Activated naive CD4-positive, alpha-beta T cell treated with anti-CD3 and anti-CD28 coated beads, Interleukin-2, amount 50 U/mL, for 24 hours (primary cell): Measurements from ENCODE around the gene MATN3.

ENCODE experiments used
- H3K27ac Mint-ChIP-seq: one replicate; pipeline ENCODE4 v1.8.0; 2021; ENCODE audit warnings: mild to moderate bottlenecking, mixed read lengths
- H3K27me3 Mint-ChIP-seq: one replicate; pipeline ENCODE4 v1.8.0; 2021; ENCODE audit warnings: mixed read lengths
- H3K36me3 Mint-ChIP-seq: one replicate; pipeline ENCODE4 v1.8.0; 2021; ENCODE audit warnings: mixed read lengths
- H3K4me1 Mint-ChIP-seq: one replicate; pipeline ENCODE4 v1.8.0; 2021; ENCODE audit warnings: mixed read lengths
- H3K4me3 Mint-ChIP-seq: one replicate; pipeline ENCODE4 v1.8.0; 2021; ENCODE audit warnings: mild to moderate bottlenecking, mixed read lengths
- H3K9me3 Mint-ChIP-seq: one replicate; pipeline ENCODE4 v1.8.0; 2021; ENCODE audit warnings: mixed read lengths

MATN3 gene

DNA sequence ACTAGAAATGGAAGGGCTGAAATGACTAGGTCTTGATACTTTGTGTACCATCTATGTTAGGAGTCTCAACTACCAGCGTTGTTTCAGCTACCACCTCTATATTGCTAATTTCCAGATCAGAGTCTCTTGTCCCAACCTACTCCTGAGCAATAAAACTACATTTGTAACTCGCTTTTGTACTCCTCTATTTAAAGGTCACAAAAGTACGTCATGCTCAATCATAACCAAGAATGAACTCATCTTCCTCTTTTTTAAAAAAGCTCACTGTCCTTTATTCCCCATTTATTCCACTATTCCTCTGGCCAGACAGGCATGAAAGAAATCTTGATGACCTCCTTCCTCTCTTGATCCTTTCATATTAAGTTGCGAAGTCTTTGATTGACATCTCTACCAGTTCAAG, 11.2 kb upstream of the MATN3 start:
- Mint-ChIP-seq H3K27me3 (no peaks in the 10 kb centered on the region), H3K36me3 (peaks cover 12% of the 10 kb centered on the region), H3K9me3 (peaks cover 12% of the 10 kb centered on the region), H3K4me3 (no peak overlapping the region), H3K4me1 (no peaks in the 10 kb centered on the region), H3K27ac (no peak overlapping the region)

DNA sequence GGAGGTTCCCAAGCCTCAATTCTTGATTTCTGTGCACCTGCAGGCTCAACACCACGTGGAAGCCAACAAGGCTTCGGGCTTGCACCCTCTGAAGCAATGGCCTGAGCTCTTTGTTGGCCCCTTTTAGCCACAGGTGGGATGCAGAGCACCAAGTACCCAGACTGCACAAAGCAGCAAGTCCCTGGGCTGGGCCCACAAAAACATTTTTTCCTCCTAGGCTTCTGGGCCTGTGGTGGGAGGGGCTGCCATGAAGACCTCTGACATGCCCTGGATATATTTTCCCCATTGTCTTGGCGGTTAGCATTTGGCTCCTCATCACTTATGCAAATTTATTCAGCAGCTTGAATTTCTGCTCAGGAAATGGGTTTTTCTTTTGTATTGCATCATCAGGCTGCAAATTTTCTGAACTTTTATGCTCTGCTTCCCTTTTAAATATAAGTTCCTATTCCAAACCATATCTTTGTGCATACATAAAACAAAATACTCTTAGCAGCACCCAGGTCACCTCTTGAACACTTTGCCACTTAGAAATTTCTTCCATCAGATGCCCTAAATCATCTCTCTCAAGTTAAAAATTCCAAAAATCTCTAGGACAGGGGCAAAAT, 9.0 kb upstream of the MATN3 start:
- H3K4me3 Mint-ChIP-seq = no peak overlapping the region
- H3K27ac Mint-ChIP-seq = no peak overlapping the region
- H3K4me1 Mint-ChIP-seq = no peaks in the 10 kb centered on the region
- H3K27me3 Mint-ChIP-seq = no peaks in the 10 kb centered on the region
- peaks cover 7% of the 10 kb centered on the region for H3K36me3 Mint-ChIP-seq
- H3K9me3 Mint-ChIP-seq = peaks cover 12% of the 10 kb centered on the region

DNA sequence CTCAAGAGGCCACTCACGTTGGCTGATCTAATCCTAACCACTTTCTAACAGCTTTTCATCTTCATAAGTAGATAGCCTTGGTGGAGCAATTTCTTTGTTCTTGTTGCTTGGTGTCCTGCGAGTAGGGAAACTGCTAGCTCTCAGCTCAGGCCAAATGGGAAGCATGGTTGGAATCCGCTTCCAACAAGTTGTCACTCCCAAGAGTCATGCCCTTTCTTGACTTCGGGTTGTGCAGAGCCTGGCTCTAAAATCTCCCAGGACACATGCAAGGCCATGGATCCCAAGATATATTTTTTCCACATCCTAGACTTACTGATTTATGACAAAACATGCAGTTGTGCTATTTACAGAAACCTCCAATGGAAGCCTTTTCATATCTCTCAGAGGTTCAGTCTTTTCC, 7.3 kb upstream of the MATN3 start:
- peaks cover 12% of the 10 kb centered on the region for H3K9me3 Mint-ChIP-seq
- H3K36me3 Mint-ChIP-seq = peaks cover 7% of the 10 kb centered on the region
- H3K4me3 Mint-ChIP-seq = no peak overlapping the region
- H3K4me1 Mint-ChIP-seq = no peaks in the 10 kb centered on the region
- no peak overlapping the region for H3K27ac Mint-ChIP-seq
- no peaks in the 10 kb centered on the region for H3K27me3 Mint-ChIP-seq

DNA sequence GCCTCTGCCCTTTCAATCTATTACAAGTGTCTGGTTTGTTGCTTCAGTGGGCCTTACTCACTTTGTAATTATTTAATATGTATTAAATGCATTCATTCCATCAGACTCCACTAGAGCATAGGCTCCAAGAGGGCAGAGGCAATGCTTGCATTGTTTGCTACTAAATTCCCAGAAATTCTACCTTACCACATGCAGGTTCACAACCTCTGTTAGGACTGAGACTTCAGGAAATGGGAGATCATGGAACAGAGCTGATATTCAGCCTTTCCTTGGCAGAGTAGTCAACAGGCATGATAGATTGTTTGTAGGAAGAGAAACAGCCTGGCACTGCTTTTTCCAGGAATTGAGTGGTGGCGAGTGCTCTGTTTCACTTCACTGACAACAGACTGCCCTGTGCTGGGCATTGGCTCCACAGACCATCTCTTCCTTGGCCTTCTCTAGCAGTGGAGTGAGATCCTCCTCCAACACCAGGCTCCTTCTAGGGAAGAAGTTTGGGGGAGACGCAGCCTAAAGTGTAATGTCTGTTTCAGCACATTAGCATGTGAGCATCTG, 6.2 kb upstream of the MATN3 start:
- Mint-ChIP-seq H3K27me3 (peaks cover 8% of the 10 kb centered on the region), H3K9me3 (peaks cover 12% of the 10 kb centered on the region), H3K4me1 (no peaks in the 10 kb centered on the region), H3K4me3 (no peak overlapping the region), H3K36me3 (peaks cover 9% of the 10 kb centered on the region), H3K27ac (no peak overlapping the region)

DNA sequence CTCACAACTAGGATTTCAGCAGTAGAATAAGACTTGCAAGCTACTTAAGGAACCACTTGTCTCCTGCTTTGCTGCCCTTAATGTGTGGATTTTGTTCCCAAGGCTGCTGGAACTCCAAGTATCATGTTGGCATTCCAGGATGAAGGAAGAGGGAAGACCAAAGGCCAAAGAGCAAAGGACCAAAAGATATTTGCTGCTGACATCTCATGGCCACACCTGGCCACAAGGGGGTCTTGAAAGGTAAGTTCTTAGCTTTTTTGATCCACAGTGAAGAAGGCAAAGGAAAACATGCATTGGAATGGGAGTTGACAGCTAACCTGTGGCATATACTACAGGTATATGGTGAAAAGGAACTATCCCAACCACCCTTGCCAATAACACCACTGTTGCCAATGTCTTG, 3.9 kb upstream of the MATN3 start:
- H3K4me1 Mint-ChIP-seq = peaks cover 5% of the 10 kb centered on the region
- H3K9me3 Mint-ChIP-seq = no peaks in the 10 kb centered on the region
- H3K27me3 Mint-ChIP-seq = peaks cover 23% of the 10 kb centered on the region
- H3K27ac Mint-ChIP-seq = no peak overlapping the region
- no peak overlapping the region for H3K4me3 Mint-ChIP-seq
- peaks cover 3% of the 10 kb centered on the region for H3K36me3 Mint-ChIP-seq

DNA sequence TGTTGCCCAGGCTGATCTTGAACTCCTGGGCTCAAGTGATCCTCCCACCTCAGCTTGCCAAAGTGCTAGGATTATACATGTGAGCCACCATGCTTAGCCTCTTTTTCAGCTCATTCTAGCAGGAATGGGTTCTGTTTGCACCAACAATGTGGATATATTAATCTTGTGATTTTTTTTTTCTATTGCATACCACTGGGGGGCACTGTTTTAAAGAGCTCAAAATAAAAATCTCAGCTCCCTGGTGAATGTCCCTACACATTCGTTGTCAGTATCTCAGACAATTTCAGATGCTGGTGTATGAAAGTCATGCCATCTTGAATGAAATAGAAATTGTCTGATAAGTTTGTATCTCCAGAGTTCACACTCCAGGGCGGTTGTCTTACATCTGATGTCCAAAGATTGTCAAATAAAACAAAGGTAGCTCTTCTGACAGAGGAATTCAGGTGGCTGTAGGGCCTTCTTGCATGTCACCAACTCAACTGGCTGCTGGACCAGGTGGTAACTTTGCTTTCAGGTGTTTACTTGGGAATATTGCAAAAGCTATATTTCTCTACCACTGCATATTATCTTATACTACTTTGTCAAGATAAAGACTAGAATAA, 3.1 kb upstream of the MATN3 start:
- Mint-ChIP-seq H3K4me3 (no peak overlapping the region), H3K36me3 (peaks cover 3% of the 10 kb centered on the region), H3K9me3 (no peaks in the 10 kb centered on the region), H3K27ac (no peak overlapping the region), H3K4me1 (peaks cover 5% of the 10 kb centered on the region), H3K27me3 (peaks cover 30% of the 10 kb centered on the region)

DNA sequence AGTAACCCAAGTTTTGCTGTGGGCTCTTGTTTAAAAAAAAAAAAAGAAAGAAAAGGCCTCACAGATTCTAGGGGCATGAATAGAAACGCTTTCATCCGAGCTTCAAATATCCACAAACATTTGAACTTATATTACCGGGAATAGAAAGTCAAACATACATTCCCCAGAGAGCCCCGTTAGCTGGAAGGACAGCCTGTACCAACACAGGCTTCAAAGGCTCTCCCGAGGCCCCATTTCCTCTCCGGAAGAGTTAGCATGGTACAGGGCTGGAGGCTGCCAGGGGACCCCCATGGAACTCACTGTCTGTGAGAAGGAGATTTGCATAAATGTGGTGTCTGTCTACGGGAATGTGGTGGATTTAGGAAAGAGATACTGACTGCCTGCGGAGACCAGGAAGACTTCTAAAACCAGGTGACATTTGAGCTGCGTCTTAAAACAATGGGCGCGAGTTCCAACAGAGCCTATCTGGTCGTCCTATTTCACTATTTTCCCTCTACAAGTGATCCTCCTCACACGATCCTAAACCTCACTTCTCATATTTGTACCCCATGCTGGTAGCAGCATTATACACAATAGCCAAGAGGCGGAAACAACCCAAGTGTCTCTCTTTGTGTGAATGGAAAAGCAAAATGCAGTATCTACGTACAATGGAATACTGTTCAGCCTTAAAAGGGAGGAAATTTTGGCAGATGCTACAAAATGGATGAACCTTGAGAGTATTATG, 820 bp upstream of the MATN3 start:
- peaks cover 5% of the 10 kb centered on the region for H3K4me1 Mint-ChIP-seq
- H3K4me3 Mint-ChIP-seq = peak overlapping the region; percentile 75
- no peak overlapping the region for H3K27ac Mint-ChIP-seq
- no peaks in the 10 kb centered on the region for H3K9me3 Mint-ChIP-seq
- H3K36me3 Mint-ChIP-seq = peaks cover 2% of the 10 kb centered on the region
- peaks cover 35% of the 10 kb centered on the region for H3K27me3 Mint-ChIP-seq

DNA sequence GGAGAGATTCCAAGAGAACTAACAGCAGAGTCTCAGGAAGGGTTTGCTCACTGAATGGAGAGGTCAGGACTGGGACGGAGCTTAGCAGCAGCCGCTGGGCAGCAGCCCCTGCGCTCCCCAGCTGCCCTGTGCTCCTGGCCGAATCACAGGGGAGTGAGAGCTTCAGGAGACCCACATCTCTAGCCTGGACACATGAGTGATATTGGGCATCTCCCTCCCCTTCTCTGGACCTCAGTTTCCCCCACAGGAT, 511 bp downstream of the MATN3 start:
- Mint-ChIP-seq H3K36me3 (peaks cover 2% of the 10 kb centered on the region), H3K27ac (no peak overlapping the region), H3K27me3 (peaks cover 38% of the 10 kb centered on the region), H3K4me3 (peak overlapping the region; percentile 62), H3K4me1 (peaks cover 5% of the 10 kb centered on the region), H3K9me3 (no peaks in the 10 kb centered on the region)

DNA sequence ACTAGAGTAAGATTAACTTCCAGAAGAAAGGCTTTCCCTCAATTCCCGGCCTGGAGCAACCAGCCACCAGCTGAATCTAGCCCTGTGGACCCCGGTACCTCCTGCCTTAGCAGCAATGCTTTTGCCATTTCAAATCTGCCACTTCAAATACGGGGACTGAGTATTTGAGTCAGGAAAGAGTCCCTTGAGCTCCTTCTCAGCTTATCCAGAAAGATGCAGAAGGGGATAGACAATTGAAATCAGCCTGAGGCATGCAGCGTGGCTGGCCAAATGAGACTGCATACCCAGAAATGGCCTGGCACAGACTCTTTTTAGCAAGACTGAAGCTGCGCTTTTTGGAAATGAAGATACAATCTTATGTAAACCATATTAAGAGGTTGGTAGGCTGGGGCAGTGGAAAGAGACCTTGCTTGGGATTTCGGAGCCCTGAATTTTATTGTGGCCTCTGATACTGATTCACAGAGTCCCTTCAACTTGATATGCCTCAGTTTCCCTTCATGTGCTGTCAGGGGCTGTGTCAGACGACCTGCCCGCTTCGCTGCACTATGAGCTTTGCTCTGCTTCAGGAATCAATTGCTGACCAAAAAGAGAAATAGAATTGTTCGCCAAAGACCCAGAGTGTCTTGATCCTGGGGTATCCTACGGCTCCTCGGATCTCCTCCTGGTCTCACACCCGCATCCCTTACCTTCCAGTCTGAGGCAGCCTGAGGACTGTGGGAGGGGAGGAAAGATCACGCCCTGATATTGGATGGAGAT, 1.0 kb downstream of the MATN3 start:
- Mint-ChIP-seq H3K9me3 (no peaks in the 10 kb centered on the region), H3K4me3 (peak overlapping the region; percentile 62), H3K4me1 (peaks cover 5% of the 10 kb centered on the region), H3K36me3 (peaks cover 2% of the 10 kb centered on the region), H3K27me3 (peaks cover 38% of the 10 kb centered on the region), H3K27ac (no peak overlapping the region)

DNA sequence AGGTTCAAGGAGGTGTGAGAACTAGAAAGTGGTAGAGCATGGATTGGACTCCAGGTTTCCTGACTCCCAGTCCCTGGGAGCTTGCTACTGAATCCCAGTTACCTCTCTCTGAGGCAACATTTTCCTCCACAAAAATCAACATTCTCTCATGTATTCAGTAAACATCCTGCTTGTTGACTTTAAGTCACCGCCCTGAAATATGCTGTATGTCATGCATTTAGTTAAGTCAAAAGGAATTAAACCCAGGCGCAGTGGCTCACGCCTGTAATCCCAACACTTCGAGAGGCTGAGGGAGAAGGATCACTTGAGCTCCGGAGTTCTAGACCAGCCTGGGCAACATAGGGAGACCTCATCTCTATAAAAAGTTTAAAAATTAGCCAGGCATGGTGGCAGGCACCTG, 3.8 kb downstream of the MATN3 start:
- no peak overlapping the region for H3K4me3 Mint-ChIP-seq
- H3K27me3 Mint-ChIP-seq = peaks cover 32% of the 10 kb centered on the region
- peaks cover 5% of the 10 kb centered on the region for H3K4me1 Mint-ChIP-seq
- no peak overlapping the region for H3K27ac Mint-ChIP-seq
- no peaks in the 10 kb centered on the region for H3K36me3 Mint-ChIP-seq
- H3K9me3 Mint-ChIP-seq = no peaks in the 10 kb centered on the region

DNA sequence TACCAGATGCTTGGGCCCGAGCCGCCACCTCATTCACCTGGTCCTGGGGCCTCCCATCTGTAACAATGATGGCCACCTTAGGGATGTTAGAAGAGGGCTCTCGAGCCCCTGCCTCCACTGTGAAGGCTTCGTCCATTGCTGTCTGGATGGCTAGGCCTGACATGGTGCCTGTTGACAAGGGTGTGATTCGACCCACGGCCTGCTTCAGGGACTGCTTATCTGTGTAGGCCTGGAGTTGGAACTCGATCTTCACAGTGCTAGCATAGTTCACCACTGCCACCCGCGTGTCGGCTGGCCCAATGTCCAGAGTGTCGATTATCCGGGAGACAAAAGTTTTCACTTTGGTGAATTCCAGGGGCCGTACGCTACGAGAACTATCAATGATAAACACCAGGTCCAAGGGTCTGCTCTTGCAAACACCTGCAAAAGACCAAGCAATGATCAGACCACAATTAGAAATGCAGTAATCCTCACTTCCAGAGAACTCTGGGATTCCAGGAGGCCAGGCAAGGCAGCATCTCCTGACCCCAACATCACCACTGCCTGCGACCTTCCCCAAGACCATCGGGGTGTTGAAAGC, 6.5 kb downstream of the MATN3 start:
- Mint-ChIP-seq H3K27me3 (peaks cover 14% of the 10 kb centered on the region), H3K36me3 (no peaks in the 10 kb centered on the region), H3K4me1 (no peaks in the 10 kb centered on the region), H3K4me3 (no peak overlapping the region), H3K27ac (no peak overlapping the region), H3K9me3 (no peaks in the 10 kb centered on the region)

DNA sequence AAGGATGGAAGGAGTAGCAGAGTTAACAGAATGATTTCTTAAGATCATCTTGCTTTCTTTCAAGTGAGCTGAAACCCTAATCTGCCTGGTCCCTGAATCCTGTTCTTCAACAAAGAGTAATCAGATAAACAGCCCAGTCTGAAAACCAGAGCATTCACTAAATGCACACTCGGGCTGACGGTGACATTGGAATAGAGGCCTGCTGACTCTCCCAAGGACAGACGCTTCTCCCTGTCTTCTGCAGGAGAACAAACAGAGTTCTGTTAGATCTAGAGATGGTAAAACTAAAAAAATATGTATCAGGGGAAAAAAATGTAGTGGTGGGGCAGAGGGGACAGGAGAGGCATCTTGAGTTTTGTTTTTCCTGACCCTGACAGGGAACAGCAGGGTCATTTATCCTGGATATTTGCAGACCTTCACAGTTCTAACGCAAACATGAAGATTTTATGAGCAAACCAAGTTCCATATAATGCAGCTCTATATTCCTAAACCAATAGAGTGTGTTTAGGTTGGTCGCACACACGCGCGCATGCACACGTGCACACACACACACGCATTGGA, 7.3 kb downstream of the MATN3 start:
- Mint-ChIP-seq H3K4me3 (no peak overlapping the region), H3K36me3 (no peaks in the 10 kb centered on the region), H3K27me3 (peaks cover 9% of the 10 kb centered on the region), H3K4me1 (no peaks in the 10 kb centered on the region), H3K9me3 (no peaks in the 10 kb centered on the region), H3K27ac (no peak overlapping the region)

DNA sequence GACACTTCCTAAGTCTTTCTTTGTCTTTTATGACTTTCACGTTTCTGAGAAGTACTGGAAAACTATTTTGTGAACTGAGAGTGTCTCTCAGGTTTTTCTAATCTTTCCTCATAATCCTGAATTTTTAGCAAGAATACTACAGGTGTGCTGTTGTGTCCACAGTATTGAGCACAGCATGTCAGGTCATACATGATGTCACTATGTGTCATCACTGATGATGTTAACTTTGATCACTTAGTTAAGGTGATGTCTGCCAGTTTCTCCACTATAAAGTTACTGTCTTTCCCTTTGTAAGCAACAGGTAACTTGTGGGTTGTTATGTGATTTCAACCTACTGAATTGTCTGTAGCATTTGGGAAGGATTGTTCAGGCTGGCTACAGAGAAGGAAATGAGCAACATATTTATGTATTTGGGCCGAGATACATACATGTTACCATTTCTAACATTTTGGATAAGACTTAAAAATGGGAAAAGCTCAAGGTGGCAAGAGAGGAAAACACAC, 11.1 kb downstream of the MATN3 start:
- H3K9me3 Mint-ChIP-seq = no peaks in the 10 kb centered on the region
- no peak overlapping the region for H3K4me3 Mint-ChIP-seq
- H3K4me1 Mint-ChIP-seq = no peaks in the 10 kb centered on the region
- H3K27ac Mint-ChIP-seq = no peak overlapping the region
- peaks cover 7% of the 10 kb centered on the region for H3K27me3 Mint-ChIP-seq
- H3K36me3 Mint-ChIP-seq = no peaks in the 10 kb centered on the region

DNA sequence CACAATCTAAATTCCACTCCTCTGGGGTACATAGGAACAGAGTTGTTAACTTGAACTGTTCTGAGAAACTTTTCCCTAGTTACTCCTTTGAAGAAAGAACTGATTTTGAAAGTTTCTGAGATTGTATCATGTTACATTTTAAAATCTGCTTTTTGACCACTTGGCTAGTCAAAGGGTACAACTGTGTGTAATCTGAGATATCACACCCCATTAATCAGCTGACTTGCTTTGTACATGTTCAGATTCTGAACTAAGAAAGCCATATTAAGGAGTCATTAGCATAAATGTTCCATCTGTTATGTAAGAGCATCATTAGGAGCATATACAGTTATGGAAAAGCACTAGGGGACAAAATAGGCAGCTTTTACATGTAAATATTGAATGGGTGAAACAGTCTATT, 18.7 kb downstream of the MATN3 start:
- Mint-ChIP-seq H3K36me3 (no peaks in the 10 kb centered on the region), H3K4me1 (peaks cover 18% of the 10 kb centered on the region), H3K9me3 (no peaks in the 10 kb centered on the region), H3K4me3 (no peak overlapping the region), H3K27ac (no peak overlapping the region), H3K27me3 (peaks cover 14% of the 10 kb centered on the region)

DNA sequence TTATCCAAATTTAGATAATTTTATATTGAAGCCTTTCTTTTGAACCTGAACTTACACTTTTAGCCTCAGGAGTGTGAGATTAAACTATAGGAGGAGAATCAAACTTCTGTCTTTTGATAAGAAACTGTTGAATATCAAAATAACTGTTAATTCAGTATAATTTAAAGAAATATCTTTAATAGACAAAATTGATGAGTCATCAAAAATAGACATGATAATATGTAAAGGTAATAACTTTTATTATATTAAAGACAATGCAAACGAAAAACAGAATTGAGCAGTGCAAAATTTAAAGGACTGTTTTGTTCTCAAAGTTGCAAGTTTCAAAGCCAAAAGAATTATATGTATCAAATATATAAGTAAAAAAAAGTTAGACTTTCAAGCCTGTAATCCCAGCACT, 20.6 kb downstream of the MATN3 start:
- Mint-ChIP-seq H3K36me3 (peaks cover 2% of the 10 kb centered on the region), H3K9me3 (no peaks in the 10 kb centered on the region), H3K27me3 (peaks cover 14% of the 10 kb centered on the region), H3K4me1 (peaks cover 24% of the 10 kb centered on the region), H3K27ac (no peak overlapping the region), H3K4me3 (no peak overlapping the region)
